Motor neuron (in vitro differentiated cells): ENCODE measurements around the gene C15orf39. TPM values are rescaled to one million over a fixed set of nuclear protein-coding genes. Genes with fewer than 3 reads are reported as not detected.
"Not testable (repeated sequence)": the region's sequence is repeated elsewhere in the genome, so short reads cannot be mapped to it uniquely, and the experiment has no call there.

Source experiments
- ATAC-seq, 8 experiments: fragments of 200-7000 bp; cut with Tn5 transposase; replicated peaks in 6 of 8; 2 replicates each; pipeline ENCODE4 v1.8.0; 2021; ENCODE audit warnings: mild to moderate bottlenecking in 8 of 8, moderate library complexity in 8 of 8
- H3K27ac ChIP-seq, 2 donors: fragments of 250-450 bp; sonication (Bioruptor Pico); 2 replicates each; pipeline ENCODE4 v1.9.0; 2021; ENCODE audit warnings: antibody characterized with exemption in 2 of 2, mild to moderate bottlenecking in 2 of 2, moderate library complexity in 1 of 2
- H3K4me1 ChIP-seq, 2 donors: fragments of 250-450 bp; sonication (Bioruptor Pico); replicated peaks in 1 of 2; 2 replicates each; pipeline ENCODE4 v1.6.1; 2021; ENCODE audit warnings: antibody characterized with exemption in 2 of 2, mild to moderate bottlenecking in 2 of 2, moderate library complexity in 1 of 2
- H3K4me3 ChIP-seq, 5 donors: fragments of 250-450 bp; sonication (Bioruptor Pico); 2 replicates each; pipeline ENCODE4 v1.9.0; 2021; ENCODE audit warnings: antibody characterized with exemption in 5 of 5, mild to moderate bottlenecking in 5 of 5, moderate library complexity in 4 of 5
- WGBS, 10 experiments: fragments of 450-650 bp; shearing (Covaris generic); methylation state at CpG; one replicate each; pipeline ENCODE4 v1.0.0; 2022; 5-methylcytosine and 5-hydroxymethylcytosine counted together
- in situ Hi-C, 9 experiments: fragments of 400-800 bp; cut with MboI; loops; one replicate each; pipeline ENCODE4 v1.15.0; 2021; ENCODE audit warnings: low sequenced_read_pairs in 9 of 9, low pct_unique_long_range_greater_than_20kb in 2 of 9; ENCODE audit not compliant: unreplicated experiment in 9 of 9
- total RNA-seq, 8 experiments: library from RNA; unstranded; fragments of 300-600 nt; gene quantifications; 2 replicates each; pipeline versions ENCODE4 v1.2.3 to v1.2.4, GENCODE V29; 2022

The C15orf39 gene
- total RNA-seq, 8 experiments from 2014 or later, result 2.2 to 11.0 (median 5.8) TPM

GRCh38 chr15:75234191-75234810 lies 32.6 kb downstream of the C15orf39 start:
- Histone ChIP-seq H3K27ac (no peak overlapping the region), H3K4me1 (no peaks in the 10 kb centered on the region), H3K4me3 (no peak overlapping the region)
- ATAC-seq, result no peak
- 69% methylated on average over 2 of the region's 5 CpGs; no CpG with 5 or more reads in 9 of the 10 experiments for WGBS, 10 experiments
- in situ Hi-C loops, result no loop called here

GRCh38 chr15:75235051-75235673 lies 33.5 kb downstream of the C15orf39 start:
- in situ Hi-C loops, result no loop called here
- Histone ChIP-seq H3K4me1 (no peaks in the 10 kb centered on the region), H3K27ac (no peak overlapping the region), H3K4me3 (no peak overlapping the region)
- ATAC-seq, result no peak
- WGBS, 10 experiments, result 40 to 100% (median 48%) methylated on average over 1 to 3 of the region's 10 CpGs; no CpG with 5 or more reads in 7 of the 10 experiments

- Histone ChIP-seq H3K27ac (no peak overlapping the region), H3K4me1 (no peaks in the 10 kb centered on the region), H3K4me3 (no peak overlapping the region)
- in situ Hi-C loops, result no loop called here
- 50 to 100% (median 78%) methylated on average over 1 to 3 of the region's 11 CpGs; no CpG with 5 or more reads in 6 of the 10 experiments for WGBS, 10 experiments
- ATAC-seq, result no peak
Measured at GRCh38 chr15:75235760-75236729, 34.4 kb downstream of the C15orf39 start.

- no peak overlapping the region for H3K4me3 ChIP-seq
- 20 to 100% (median 64%) methylated on average over 1 to 6 of the region's 11 CpGs; no CpG with 5 or more reads in 6 of the 10 experiments for WGBS, 10 experiments
- no peak overlapping the region for H3K27ac ChIP-seq
- no peak for ATAC-seq
- in situ Hi-C loops, result no loop called here
- no peaks in the 10 kb centered on the region for H3K4me1 ChIP-seq
Measured at GRCh38 chr15:75237316-75237982, 35.8 kb downstream of the C15orf39 start.

GRCh38 chr15:75238150-75238549 lies 36.5 kb downstream of the C15orf39 start:
- no peak for ATAC-seq
- in situ Hi-C loops, result no loop called here
- H3K4me1 ChIP-seq, result no peaks in the 10 kb centered on the region
- no peak overlapping the region for H3K4me3 ChIP-seq
- H3K27ac ChIP-seq, result no peak overlapping the region
- WGBS, 10 experiments, result 7 to 75% (median 40%) methylated on average over 1 to 3 of the region's 5 CpGs; no CpG with 5 or more reads in 7 of the 10 experiments

GRCh38 chr15:75245741-75246140 lies 44.1 kb downstream of the C15orf39 start:
- H3K4me1 ChIP-seq, ATAC-seq, in situ Hi-C loops, H3K27ac ChIP-seq, H3K4me3 ChIP-seq: not testable (repeated sequence)
- WGBS, 10 experiments, result 71 to 100% (median 100%) methylated on average over 1 of the region's 1 CpG; no CpG with 5 or more reads in 7 of the 10 experiments

GRCh38 chr15:75248991-75249390 lies 47.3 kb downstream of the C15orf39 start:
- H3K27ac ChIP-seq, ATAC-seq, H3K4me1 ChIP-seq, H3K4me3 ChIP-seq, in situ Hi-C loops: not testable (repeated sequence)
- 17 to 100% (median 79%) methylated on average over 1 to 6 of the region's 6 CpGs; no CpG with 5 or more reads in 1 of the 10 experiments for WGBS, 10 experiments

- 14 to 35% (median 21%) methylated on average over 1 to 4 of the region's 4 CpGs; no CpG with 5 or more reads in 1 of the 10 experiments for whole genome bisulfite sequencing, 10 experiments
- Histone ChIP-seq H3K4me3 (no peak overlapping the region), H3K4me1 (no peaks in the 10 kb centered on the region), H3K27ac (no peak overlapping the region)
- ATAC-seq, result no peak
- in situ Hi-C loops, result no loop called here
Measured at GRCh38 chr15:75249726-75250125, 48.0 kb downstream of the C15orf39 start.

- H3K27ac ChIP-seq, H3K4me1 ChIP-seq, H3K4me3 ChIP-seq, in situ Hi-C loops, ATAC-seq: not testable (repeated sequence)
- 0 to 96% (median 81%) methylated on average over 1 to 4 of the region's 4 CpGs; no CpG with 5 or more reads in 1 of the 10 experiments for WGBS, 10 experiments
Measured at GRCh38 chr15:75251343-75251742, 49.7 kb downstream of the C15orf39 start.

- H3K4me3 ChIP-seq, H3K4me1 ChIP-seq, in situ Hi-C loops, ATAC-seq, H3K27ac ChIP-seq: not testable (repeated sequence)
- 17 to 100% (median 57%) methylated on average over 1 to 4 of the region's 4 CpGs; no CpG with 5 or more reads in 2 of the 10 experiments for WGBS, 10 experiments
Measured at GRCh38 chr15:75252285-75252684, 50.6 kb downstream of the C15orf39 start.

- in situ Hi-C loops, ATAC-seq, H3K27ac ChIP-seq, H3K4me3 ChIP-seq, H3K4me1 ChIP-seq: not testable (repeated sequence)
- WGBS, 10 experiments, result no CpG with 5 or more reads among the region's 2 CpGs
Measured at GRCh38 chr15:75258034-75258433, 56.4 kb downstream of the C15orf39 start, which contains the start of gene GOLGA6C. TSS of gene GOLGA6C (plus strand) at chr15:75258334. CDS start at chr15:75258599, 265 bp downstream.

- H3K27ac ChIP-seq, H3K4me3 ChIP-seq, H3K4me1 ChIP-seq, in situ Hi-C loops, ATAC-seq: not testable (repeated sequence)
- WGBS, 10 experiments, result no CpG with 5 or more reads among the region's 16 CpGs
Measured at GRCh38 chr15:75258620-75259343, 57.1 kb downstream of the C15orf39 start.
